HCT116 (cell line): ENCODE measurements around the gene SLC66A2. TPM values are rescaled to one million over a fixed set of nuclear protein-coding genes. Genes with fewer than 3 reads are reported as not detected.

ENCODE experiments used
- ATAC-seq: fragments of 200-7000 bp; cut with Tn5 transposase; 2 replicates; pipeline ENCODE4 v1.9.1; 2020; ENCODE audit warnings: mild to moderate bottlenecking, moderate library complexity
- BruUV-seq: library from RNA; stranded (reverse); fragments of 400-500 nt; replicated peaks from 2 replicates; lab custom pipeline; 2021; lab: Mats Ljungman, UMichigan
- CTCF ChIA-PET: fragments of 300-600 bp; sonication (Branson Sonifier 250); formaldehyde crosslinking; loops from one replicate; lab custom pipeline; 2021; ENCODE audit warnings: antibody characterized with exemption; lab: Charles Lee
- POLR2A ChIA-PET: fragments of 300-600, 350-600 bp; sonication (Branson Sonifier 250); formaldehyde crosslinking; loops from one replicate; lab custom pipeline; 2021; ENCODE audit warnings: antibody characterized with exemption; lab: Charles Lee
- RAD21 ChIA-PET, 2 experiments: fragments of 300-600 bp; sonication (Branson Sonifier 250); formaldehyde crosslinking; loops; one replicate each; lab custom pipeline; 2023; ENCODE audit warnings: low total read pairs in 2 of 2; ENCODE audit not compliant: uncharacterized antibody in 2 of 2, unreplicated experiment in 2 of 2, low non-redundant PET in 1 of 2; lab: Charles Lee
- DNase-seq: peaks from one replicate; pipeline ENCODE4 v3.0.0-alpha.2; 2010; ENCODE audit warnings: low read depth, low spot score
- H2AFZ ChIP-seq: fragments of 200-600 bp; shearing (Covaris generic), sonication (generic); 2 replicates; pipeline ENCODE4 v1.6.1; 2017; ENCODE audit warnings: low read depth, mixed run types, mixed read lengths, antibody characterized with exemption, low read length; ENCODE audit not compliant: poor library complexity, severe bottlenecking
- H3K27ac ChIP-seq: 2 replicates; pipeline ENCODE4 v1.5.1; 2012; ENCODE audit warnings: low read depth, low read length
- H3K27me3 ChIP-seq: fragments of 200-600 bp; sonication (generic); 2 replicates; pipeline ENCODE4 v1.6.1; 2016; ENCODE audit warnings: mixed run types, low read length, mixed read lengths; ENCODE audit not compliant: insufficient read depth
- H3K36me3 ChIP-seq, 2 experiments: fragments of 200-500 bp in 1 of 2; fragments of 200-600 bp in 1 of 2; sonication (Bioruptor generic) in 1 of 2; sonication (generic) in 1 of 2; 2 replicates each; pipeline versions ENCODE4 v1.5.1 to v1.6.1; 2014 to 2016; ENCODE audit warnings: low read length in 2 of 2, inconsistent platforms in 1 of 2, mixed read lengths in 1 of 2, mixed run types in 1 of 2; ENCODE audit not compliant: insufficient read depth in 2 of 2, control insufficient read depth in 1 of 2
- H3K4me1 ChIP-seq, 2 experiments: fragments of 200-600 bp in 1 of 2; sonication (generic) in 1 of 2; 2 replicates each; pipeline versions ENCODE4 v1.5.1 to v1.6.1; 2012 to 2017; ENCODE audit warnings: low read length in 2 of 2, inconsistent platforms in 1 of 2, mild to moderate bottlenecking in 1 of 2, mixed read lengths in 1 of 2, mixed run types in 1 of 2, moderate library complexity in 1 of 2; ENCODE audit not compliant: insufficient read depth in 2 of 2, control insufficient read depth in 1 of 2
- H3K4me2 ChIP-seq: fragments of 200-600 bp; sonication (generic); 2 replicates; pipeline ENCODE4 v1.6.1; 2017; ENCODE audit warnings: mixed run types, low read length, mixed read lengths
- H3K4me3 ChIP-seq, 2 experiments: fragments of 200-600 bp in 1 of 2; sonication (generic) in 1 of 2; replicated peaks in 1 of 2; 2 replicates each; pipeline ENCODE4 v1.5.1; 2011 to 2016; ENCODE audit warnings: low read length in 2 of 2, control low read depth in 1 of 2, low read depth in 1 of 2, mild to moderate bottlenecking in 1 of 2, mixed read lengths in 1 of 2, mixed run types in 1 of 2
- H3K79me2 ChIP-seq: fragments of 200-600 bp; sonication (generic); 2 replicates; pipeline ENCODE4 v1.6.1; 2017; ENCODE audit warnings: mild to moderate bottlenecking, mixed run types, low read length, moderate library complexity, mixed read lengths; ENCODE audit not compliant: insufficient read depth
- H3K9ac ChIP-seq: fragments of 200-600 bp; sonication (generic); 2 replicates; pipeline ENCODE4 v1.6.1; 2016; ENCODE audit warnings: low read length, mixed read lengths
- H3K9me2 ChIP-seq: fragments of 200-600 bp; sonication (generic), shearing (Covaris generic); 2 replicates; pipeline ENCODE4 v1.6.1; 2017; ENCODE audit warnings: mixed run types, mild to moderate bottlenecking, moderate library complexity; ENCODE audit not compliant: insufficient read depth
- H3K9me3 ChIP-seq, 2 experiments: fragments of 200-500 bp in 1 of 2; fragments of 200-600 bp in 1 of 2; sonication (Bioruptor generic) in 1 of 2; sonication (generic) in 1 of 2; 2 replicates each; pipeline ENCODE4 v1.6.1; 2014 to 2017; ENCODE audit warnings: low read length in 2 of 2, mixed read lengths in 2 of 2, inconsistent platforms in 1 of 2, low read depth in 1 of 2, mild to moderate bottlenecking in 1 of 2, mixed run types in 1 of 2, moderate library complexity in 1 of 2; ENCODE audit not compliant: control insufficient read depth in 1 of 2, insufficient read depth in 1 of 2
- H4K20me1 ChIP-seq: fragments of 200-600 bp; sonication (generic), shearing (Covaris generic); 2 replicates; pipeline ENCODE4 v1.6.1; 2017; ENCODE audit warnings: mixed run types, mild to moderate bottlenecking, moderate library complexity; ENCODE audit not compliant: insufficient read depth
- ATF3 ChIP-seq: IDR thresholded peaks from 2 replicates; pipeline ENCODE4 v1.6.1; 2012
- CBX3 ChIP-seq: IDR thresholded peaks from 2 replicates; pipeline ENCODE4 v1.6.1; 2012; ENCODE audit warnings: low read depth
- CEBPB ChIP-seq: IDR thresholded peaks from 2 replicates; pipeline ENCODE4 v1.6.1; 2012; ENCODE audit warnings: low read depth
- EGR1 ChIP-seq: IDR thresholded peaks from 2 replicates; pipeline ENCODE4 v1.6.1; 2012; ENCODE audit warnings: low read depth
- ELF1 ChIP-seq: IDR thresholded peaks from 2 replicates; pipeline ENCODE4 v1.6.1; 2012; ENCODE audit warnings: low read depth, borderline replicate concordance
- EZH2 ChIP-seq: fragments of 200-600 bp; sonication (generic); IDR thresholded peaks from 2 replicates; pipeline ENCODE4 v1.6.1; 2017; ENCODE audit warnings: antibody characterized with exemption, mixed run types
- EZH2phosphoT487 ChIP-seq: fragments of 200-600 bp; IDR thresholded peaks from 2 replicates; pipeline ENCODE4 v1.6.1; 2018; ENCODE audit warnings: antibody characterized with exemption, borderline replicate concordance
- FOSL1 ChIP-seq: IDR thresholded peaks from 2 replicates; pipeline ENCODE4 v1.6.1; 2012; ENCODE audit warnings: low read depth
- POLR2A ChIP-seq: IDR thresholded peaks from 2 replicates; pipeline ENCODE4 v1.7.0; 2011; ENCODE audit warnings: borderline replicate concordance; ENCODE audit not compliant: insufficient read depth, insufficient read length; ENCODE audit errors: extremely low read depth
- POLR2AphosphoS5 ChIP-seq: IDR thresholded peaks from 2 replicates; pipeline ENCODE4 v1.6.1; 2011; ENCODE audit warnings: mild to moderate bottlenecking, low read depth, low read length, moderate library complexity
- RAD21 ChIP-seq: IDR thresholded peaks from 2 replicates; pipeline ENCODE4 v1.6.1; 2012; ENCODE audit warnings: low read depth, mild to moderate bottlenecking
- SIN3A ChIP-seq: IDR thresholded peaks from 2 replicates; pipeline ENCODE4 v1.6.1; 2012; ENCODE audit warnings: low read depth
- TCF7L2 ChIP-seq: IDR thresholded peaks from 2 replicates; pipeline ENCODE4 v1.7.0; 2011; ENCODE audit warnings: borderline replicate concordance, inconsistent platforms; ENCODE audit not compliant: insufficient read depth, insufficient read length; ENCODE audit errors: extremely low read depth
- YY1 ChIP-seq: IDR thresholded peaks from 2 replicates; pipeline ENCODE4 v1.6.1; 2011; ENCODE audit warnings: low read length, low read depth, moderate library complexity, mild to moderate bottlenecking; ENCODE audit not compliant: insufficient replicate concordance; ENCODE audit errors: extremely low read depth
- ZFX ChIP-seq: fragments of 450-650 bp; IDR thresholded peaks from 2 replicates; pipeline ENCODE4 v1.6.1; 2017
- intact Hi-C: fragments of 100-400 bp; cut with micrococcal nuclease; formaldehyde crosslinking; loops from 2 replicates; pipeline ENCODE4 v1.10.0; 2022
- total RNA-seq: library from RNA; stranded (reverse); gene quantifications from one replicate; pipeline ENCODE4 v1.2.1, GENCODE V29; 2021; ENCODE audit not compliant: unreplicated experiment
- TF ChIP-seq, protein P1 (sequence below): IDR thresholded peaks from 2 replicates; pipeline ENCODE4 v1.6.1; 2012; ENCODE audit warnings: low read depth
- TF ChIP-seq, protein P2 (sequence below), 3 experiments: fragments of 200-600 bp in 1 of 3; sonication (generic) in 1 of 3; IDR thresholded peaks in 2 of 3; conservative IDR thresholded peaks in 1 of 3; 2 replicates each; pipeline ENCODE4 v1.5.1; 2012 to 2017; ENCODE audit warnings: low read depth in 2 of 3, low read length in 2 of 3, antibody characterized with exemption in 1 of 3, borderline replicate concordance in 1 of 3, control low read depth in 1 of 3, mild to moderate bottlenecking in 1 of 3, mixed read lengths in 1 of 3, mixed run types in 1 of 3, moderate library complexity in 1 of 3; ENCODE audit not compliant: insufficient read depth in 1 of 3

Gene SLC66A2
- total RNA-seq, 1 experiment from 2014 or later, result 44.9 TPM

DNA sequence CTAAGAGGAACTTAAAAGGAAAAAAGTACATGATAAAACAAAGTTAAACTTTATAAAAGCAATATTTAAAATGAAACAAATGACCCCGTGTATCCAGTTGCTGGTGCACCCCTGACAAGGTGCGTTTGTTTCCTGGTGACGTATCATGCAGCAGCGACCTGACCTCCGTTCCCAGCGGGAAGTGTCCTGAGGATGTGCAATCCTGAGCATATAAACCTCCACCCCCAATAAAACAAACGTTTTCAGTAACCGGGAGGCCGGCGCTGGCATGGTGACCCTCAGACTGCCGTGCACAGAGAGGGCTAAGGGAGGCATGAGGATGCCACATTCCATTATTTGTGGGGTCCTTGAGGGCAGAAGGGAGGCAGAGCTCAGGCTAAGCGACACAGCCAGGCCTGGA, 14.8 kb downstream of the SLC66A2 start:
- TF ChIP-seq RAD21 (no peak), ELF1 (no peak), POLR2AphosphoS5 (no peak), CBX3 (no peak), EGR1 (no peak), SIN3A (no peak), EZH2 (no peak)
- Histone ChIP-seq H3K27me3 (no peaks in the 10 kb centered on the region), H3K4me2 (no peak overlapping the region), H3K79me2 (peaks cover 96% of the 10 kb centered on the region), H3K9me2 (no peaks in the 10 kb centered on the region), H3K27ac (no peak overlapping the region), H2AFZ (no peak overlapping the region), H4K20me1 (no peaks in the 10 kb centered on the region), H3K9ac (no peak overlapping the region), H3K4me1 (no peaks in the 10 kb centered on the region), H3K9me3 (peaks cover 7 to 24% of the 10 kb centered on the region in 2 experiments; a peak in 3 of 4 replicates), H3K4me3 (no peak overlapping the region), H3K36me3 (peaks cover 5 to 40% of the 10 kb centered on the region in 2 experiments; a peak in 3 of 4 replicates)
- intact Hi-C loops, result no loop called here
- no peak for ATAC-seq
- ChIA-PET RAD21 (no interaction called here), POLR2A (no interaction called here), CTCF (no interaction called here)
- no peak for DNase-seq
- no TSS peak for BruUV-seq

- H4K20me1 ChIP-seq, result no peaks in the 10 kb centered on the region
- ChIA-PET CTCF (no interaction called here), RAD21 (no interaction called here), POLR2A (no interaction called here)
- H3K9ac ChIP-seq, result no peak overlapping the region
- ATAC-seq (no peak), DNase-seq (no peak)
- no TSS peak for BruUV-seq
- H3K36me3 ChIP-seq, result peaks cover 5 to 44% of the 10 kb centered on the region in 2 experiments; a peak in 3 of 4 replicates
- TF ChIP-seq TCF7L2, result no peak
- TF ChIP-seq, protein P1, sequence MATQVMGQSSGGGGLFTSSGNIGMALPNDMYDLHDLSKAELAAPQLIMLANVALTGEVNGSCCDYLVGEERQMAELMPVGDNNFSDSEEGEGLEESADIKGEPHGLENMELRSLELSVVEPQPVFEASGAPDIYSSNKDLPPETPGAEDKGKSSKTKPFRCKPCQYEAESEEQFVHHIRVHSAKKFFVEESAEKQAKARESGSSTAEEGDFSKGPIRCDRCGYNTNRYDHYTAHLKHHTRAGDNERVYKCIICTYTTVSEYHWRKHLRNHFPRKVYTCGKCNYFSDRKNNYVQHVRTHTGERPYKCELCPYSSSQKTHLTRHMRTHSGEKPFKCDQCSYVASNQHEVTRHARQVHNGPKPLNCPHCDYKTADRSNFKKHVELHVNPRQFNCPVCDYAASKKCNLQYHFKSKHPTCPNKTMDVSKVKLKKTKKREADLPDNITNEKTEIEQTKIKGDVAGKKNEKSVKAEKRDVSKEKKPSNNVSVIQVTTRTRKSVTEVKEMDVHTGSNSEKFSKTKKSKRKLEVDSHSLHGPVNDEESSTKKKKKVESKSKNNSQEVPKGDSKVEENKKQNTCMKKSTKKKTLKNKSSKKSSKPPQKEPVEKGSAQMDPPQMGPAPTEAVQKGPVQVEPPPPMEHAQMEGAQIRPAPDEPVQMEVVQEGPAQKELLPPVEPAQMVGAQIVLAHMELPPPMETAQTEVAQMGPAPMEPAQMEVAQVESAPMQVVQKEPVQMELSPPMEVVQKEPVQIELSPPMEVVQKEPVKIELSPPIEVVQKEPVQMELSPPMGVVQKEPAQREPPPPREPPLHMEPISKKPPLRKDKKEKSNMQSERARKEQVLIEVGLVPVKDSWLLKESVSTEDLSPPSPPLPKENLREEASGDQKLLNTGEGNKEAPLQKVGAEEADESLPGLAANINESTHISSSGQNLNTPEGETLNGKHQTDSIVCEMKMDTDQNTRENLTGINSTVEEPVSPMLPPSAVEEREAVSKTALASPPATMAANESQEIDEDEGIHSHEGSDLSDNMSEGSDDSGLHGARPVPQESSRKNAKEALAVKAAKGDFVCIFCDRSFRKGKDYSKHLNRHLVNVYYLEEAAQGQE, result no peak
- TF ChIP-seq ZFX, result no peak
- TF ChIP-seq CBX3, result no peak
- TF ChIP-seq EZH2, result no peak
- no peak for TF ChIP-seq RAD21
- TF ChIP-seq EZH2phosphoT487, result no peak
- no peak for TF ChIP-seq CEBPB
- TF ChIP-seq YY1, result no peak
- TF ChIP-seq, protein P2, sequence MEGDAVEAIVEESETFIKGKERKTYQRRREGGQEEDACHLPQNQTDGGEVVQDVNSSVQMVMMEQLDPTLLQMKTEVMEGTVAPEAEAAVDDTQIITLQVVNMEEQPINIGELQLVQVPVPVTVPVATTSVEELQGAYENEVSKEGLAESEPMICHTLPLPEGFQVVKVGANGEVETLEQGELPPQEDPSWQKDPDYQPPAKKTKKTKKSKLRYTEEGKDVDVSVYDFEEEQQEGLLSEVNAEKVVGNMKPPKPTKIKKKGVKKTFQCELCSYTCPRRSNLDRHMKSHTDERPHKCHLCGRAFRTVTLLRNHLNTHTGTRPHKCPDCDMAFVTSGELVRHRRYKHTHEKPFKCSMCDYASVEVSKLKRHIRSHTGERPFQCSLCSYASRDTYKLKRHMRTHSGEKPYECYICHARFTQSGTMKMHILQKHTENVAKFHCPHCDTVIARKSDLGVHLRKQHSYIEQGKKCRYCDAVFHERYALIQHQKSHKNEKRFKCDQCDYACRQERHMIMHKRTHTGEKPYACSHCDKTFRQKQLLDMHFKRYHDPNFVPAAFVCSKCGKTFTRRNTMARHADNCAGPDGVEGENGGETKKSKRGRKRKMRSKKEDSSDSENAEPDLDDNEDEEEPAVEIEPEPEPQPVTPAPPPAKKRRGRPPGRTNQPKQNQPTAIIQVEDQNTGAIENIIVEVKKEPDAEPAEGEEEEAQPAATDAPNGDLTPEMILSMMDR (IDR thresholded peaks at IDR 0.05 in 2 of 3, conservative IDR thresholded peaks at IDR 0.05 in 1 of 3; ENCODE audit: borderline replicate concordance in 1 of 3, insufficient read depth in 1 of 3, low read depth in 2 of 3, low read length in 2 of 3), result no peak
- no peak for TF ChIP-seq FOSL1
- TF ChIP-seq ELF1, result no peak
- no peak for TF ChIP-seq ATF3
- TF ChIP-seq POLR2A, result no peak
- no peak overlapping the region for H3K4me3 ChIP-seq
- H2AFZ ChIP-seq, result no peak overlapping the region
- no peak overlapping the region for H3K27ac ChIP-seq
- intact Hi-C loops, result no loop called here
- peaks cover 15 to 29% of the 10 kb centered on the region in 2 experiments; a peak in 3 of 4 replicates for H3K9me3 ChIP-seq
- no peaks in the 10 kb centered on the region for H3K27me3 ChIP-seq
- no peaks in the 10 kb centered on the region for H3K9me2 ChIP-seq
- peaks cover 96% of the 10 kb centered on the region for H3K79me2 ChIP-seq
- no peak overlapping the region for H3K4me2 ChIP-seq
- no peaks in the 10 kb centered on the region for H3K4me1 ChIP-seq
Measured at GRCh38 chr18:79935925-79936324, 15.5 kb downstream of the SLC66A2 start.
